Tibial nerve (tissue), 4 donors: ENCODE results near the gene ASPG. TPM values are rescaled to one million over a fixed set of nuclear protein-coding genes. Genes with fewer than 3 reads are reported as not detected.

Source experiments
- small RNA-seq: library from RNA; depleted of rRNA; stranded (forward); fragments of <200 nt; gene quantifications from one replicate; pipeline ENCODE3, GENCODE V24; 2016
- total RNA-seq, 4 donors: library from RNA; depleted of rRNA; stranded (reverse); fragments of >200 nt; gene quantifications; one replicate each; pipeline ENCODE4 v1.1.0, GENCODE V29; 2016

Gene ASPG
- total RNA-seq, 4 donors from 2014 or later: 2.4 to 8.7 (median 2.7) TPM

Small RNA genes within 50 kb of the gene (small RNA-seq; reads per million reads assigned to genes)
- gene MIR203A: 1.5 reads per million, percentile 46 among the genes with 10 or more reads in this experiment

Other genes with a start within 250 kb of the ASPG start
- 10 to 100 TPM; 10.7 to 48.3 (median 23.3) TPM for gene PPP1R13B, start 238.1 kb upstream of the ASPG start, total RNA-seq
- 1 to 10 TPM in 2 of 4 donors, under 1 TPM in 2; under 0.01 to 1.9 (median 1.4) TPM for gene TDRD9, start 157.2 kb upstream of the ASPG start, total RNA-seq
- not detected for gene RD3L, start 143.2 kb upstream of the ASPG start, total RNA-seq
- gene KIF26A, start 52.9 kb downstream of the ASPG start, total RNA-seq: 1 to 10 TPM; 2.6 to 4.2 (median 3.3) TPM